ENCODE measurements around the gene ANKRD2.

ANKRD2 gene

GRCh38 chr10:97538839-97539238, 33.7 kb upstream of the ANKRD2 start:
- ChIA-PET CTCF (interaction anchor here (2.8 kb wide), 1 partner anchor 15 kb away, joined by 10 read pairs; no protein-coding TSS in a partner anchor), POLR2A (interaction anchor here (0.9 kb wide), 1 partner anchor 16 kb away, joined by 3 read pairs; no protein-coding TSS in a partner anchor)
- DNase-seq (ENCODE audit: extremely low spot score): no peak
- TF ChIP-seq ELF4 (IDR thresholded peaks at IDR 0.05): no peak
- TF ChIP-seq FOXA1 (IDR thresholded peaks at IDR 0.05): no peak
- TF ChIP-seq FOXK2 (IDR thresholded peaks at IDR 0.05): no peak
- no peak for TF ChIP-seq NFRKB (IDR thresholded peaks at IDR 0.05)
- no peak for TF ChIP-seq ZNF384 (IDR thresholded peaks at IDR 0.05)

- DNase-seq (ENCODE audit: extremely low spot score): no peak
- TF ChIP-seq CTBP1 (IDR thresholded peaks at IDR 0.05; ENCODE audit: borderline replicate concordance) (no peak), TARDBP (IDR thresholded peaks at IDR 0.05) (no peak), FOXM1 (IDR thresholded peaks at IDR 0.05; ENCODE audit: borderline replicate concordance) (no peak), NFRKB (IDR thresholded peaks at IDR 0.05) (no peak), LEF1 (IDR thresholded peaks at IDR 0.05; ENCODE audit: borderline replicate concordance) (no peak), BHLHE40 (IDR thresholded peaks at IDR 0.05; ENCODE audit: borderline replicate concordance) (no peak), SP1 (IDR thresholded peaks at IDR 0.05) (no peak), ARNT (IDR thresholded peaks at IDR 0.05) (no peak), ELF4 (IDR thresholded peaks at IDR 0.05) (no peak), L3MBTL2 (conservative IDR thresholded peaks at IDR 0.05) (no peak), FOXA1 (IDR thresholded peaks at IDR 0.05) (no peak), FOXK2 (IDR thresholded peaks at IDR 0.05) (no peak), PKNOX1 (IDR thresholded peaks at IDR 0.05) (no peak), HDGF (IDR thresholded peaks at IDR 0.05; ENCODE audit: borderline replicate concordance) (no peak), ZNF384 (IDR thresholded peaks at IDR 0.05) (no peak), SUZ12 (IDR thresholded peaks at IDR 0.05) (no peak)
- ChIA-PET CTCF (interaction anchor here (0.6 to 2.8 kb wide), 2 partner anchors 14 to 245 kb away, joined by 4 to 10 read pairs; no protein-coding TSS in a partner anchor), POLR2A (interaction anchor here (0.5 kb wide), 1 partner anchor 125 kb away, joined by 3 read pairs; no protein-coding TSS in a partner anchor)
Observed at GRCh38 chr10:97539523-97540200, 32.9 kb upstream of the ANKRD2 start.

- DNase-seq (ENCODE audit: extremely low spot score): no peak
- ChIA-PET CTCF (interaction anchor here (0.6 kb wide), 2 partner anchors 247 to 297 kb away, joined by 4 to 7 read pairs; no protein-coding TSS in a partner anchor), POLR2A (interaction anchor here (1.4 to 1.5 kb wide), 2 partner anchors 11 to 44 kb away, joined by 3 to 5 read pairs; no protein-coding TSS in a partner anchor)
- TF ChIP-seq FOXK2 (IDR thresholded peaks at IDR 0.05) (no peak), BHLHE40 (IDR thresholded peaks at IDR 0.05; ENCODE audit: borderline replicate concordance) (no peak), PKNOX1 (IDR thresholded peaks at IDR 0.05) (no peak), L3MBTL2 (conservative IDR thresholded peaks at IDR 0.05) (no peak), SUZ12 (IDR thresholded peaks at IDR 0.05) (no peak), ARNT (IDR thresholded peaks at IDR 0.05) (no peak)
Observed at GRCh38 chr10:97540669-97541500, 31.7 kb upstream of the ANKRD2 start.

GRCh38 chr10:97542169-97543024, 30.2 kb upstream of the ANKRD2 start:
- ChIA-PET POLR2A (interaction anchor here (0.6 to 1.5 kb wide), 3 partner anchors 9 to 118 kb away, joined by 3 to 5 read pairs (median 3); no protein-coding TSS in a partner anchor), CTCF (interaction anchor here (0.5 to 0.7 kb wide), 5 partner anchors 16 to 94 kb away, joined by 3 to 4 read pairs (median 3); no protein-coding TSS in a partner anchor)
- TF ChIP-seq FOXM1 (IDR thresholded peaks at IDR 0.05; ENCODE audit: borderline replicate concordance): no peak
- no peak for TF ChIP-seq FOXK2 (IDR thresholded peaks at IDR 0.05)
- TF ChIP-seq TARDBP (IDR thresholded peaks at IDR 0.05): no peak
- TF ChIP-seq ELF4 (IDR thresholded peaks at IDR 0.05): no peak
- TF ChIP-seq NFRKB (IDR thresholded peaks at IDR 0.05): no peak
- TF ChIP-seq SUZ12 (IDR thresholded peaks at IDR 0.05): no peak
- TF ChIP-seq PKNOX1 (IDR thresholded peaks at IDR 0.05): no peak
- no peak for TF ChIP-seq ARNT (IDR thresholded peaks at IDR 0.05)
- TF ChIP-seq CTBP1 (IDR thresholded peaks at IDR 0.05; ENCODE audit: borderline replicate concordance): no peak
- TF ChIP-seq SP1 (IDR thresholded peaks at IDR 0.05): no peak
- TF ChIP-seq HDGF (IDR thresholded peaks at IDR 0.05; ENCODE audit: borderline replicate concordance): no peak
- TF ChIP-seq ZNF384 (IDR thresholded peaks at IDR 0.05): no peak
- no peak for TF ChIP-seq FOXA1 (IDR thresholded peaks at IDR 0.05)
- no peak for TF ChIP-seq LEF1 (IDR thresholded peaks at IDR 0.05; ENCODE audit: borderline replicate concordance)
- no peak for TF ChIP-seq L3MBTL2 (conservative IDR thresholded peaks at IDR 0.05)
- TF ChIP-seq BHLHE40 (IDR thresholded peaks at IDR 0.05; ENCODE audit: borderline replicate concordance): no peak
- no peak for DNase-seq (ENCODE audit: extremely low spot score)
